ENCODE data around the gene TMPRSS12. TPM values are rescaled to one million over a fixed set of nuclear protein-coding genes. Genes with fewer than 3 reads are reported as not detected.

Gene TMPRSS12
- total RNA-seq, result not detected

DNA sequence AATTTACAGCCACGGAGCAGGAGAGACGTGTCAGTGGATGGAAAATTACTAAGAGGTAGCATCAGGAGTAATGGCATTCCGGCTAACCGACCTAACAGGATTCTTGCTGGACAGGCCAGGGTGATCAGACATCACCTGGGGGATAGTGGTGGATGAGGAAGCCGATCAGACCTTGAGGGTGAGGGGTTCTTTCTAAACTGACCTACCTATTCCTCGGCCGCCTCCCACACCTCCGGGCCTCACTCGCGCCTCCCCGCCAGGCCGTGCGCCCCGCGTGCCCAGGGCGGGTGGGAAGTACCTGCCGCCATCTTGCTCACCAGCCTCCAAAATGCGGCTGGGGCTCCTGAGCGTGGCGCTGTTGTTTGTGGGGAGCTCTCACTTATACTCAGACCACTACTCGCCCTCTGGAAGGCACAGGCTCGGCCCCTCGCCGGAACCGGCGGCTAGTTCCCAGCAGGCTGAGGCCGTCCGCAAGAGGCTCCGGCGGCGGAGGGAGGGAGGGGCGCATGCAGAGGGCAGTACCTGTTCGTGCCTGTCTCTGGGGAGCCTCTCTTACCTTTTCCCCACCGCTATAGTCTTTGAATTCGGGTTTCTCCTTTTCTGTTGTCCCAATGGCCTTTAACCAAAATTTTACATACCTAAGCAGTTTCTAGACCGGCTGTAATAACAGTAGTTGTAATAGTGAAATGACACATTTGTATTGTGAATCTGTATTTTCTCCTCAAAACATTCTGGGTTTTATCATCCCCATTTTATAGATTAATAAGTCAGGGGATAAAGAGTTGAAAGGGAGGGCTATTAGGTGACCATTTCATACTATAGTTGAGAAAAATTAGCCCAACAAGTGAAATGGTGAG, at the start of gene TMPRSS12:
Gene TMPRSS12, plus strand, starts transcription at position 290 of the 857 bp plus-strand sequence. Its CDS starts 39 bp downstream, at position 329.

Small RNA genes lying within 50 kb of the gene (small RNA-seq; reads per million reads assigned to genes)
- 0 reads per million in 2 donors for gene AC013244.2
- 0 reads per million in 2 donors for gene RN7SL519P

Other genes starting within 250 kb of the TMPRSS12 start
- 10 to 100 TPM; 14.1 to 21.3 TPM for gene ATF1, start 78.8 kb upstream of the TMPRSS12 start, total RNA-seq
- not detected for gene HIGD1C, start 109.6 kb downstream of the TMPRSS12 start, total RNA-seq
- gene SLC11A2, start 183.5 kb downstream of the TMPRSS12 start, total RNA-seq, result 100 to 1,000 TPM; 137 to 336 TPM
- 10 to 100 TPM; 27.0 to 34.1 TPM for gene LETMD1, start 205.4 kb downstream of the TMPRSS12 start, total RNA-seq
- gene CSRNP2, start 240.7 kb downstream of the TMPRSS12 start, total RNA-seq, result 10 to 100 TPM; 19.0 to 19.3 TPM